GM19025 (cell line): Measurements from ENCODE around the gene ZFX.

Source experiments
- ATAC-seq: cut with Tn5 transposase; IDR thresholded peaks from one replicate; pipeline ENCODE4 v1.9.1; 2021; ENCODE audit warnings: mild to moderate bottlenecking, low read depth, moderate library complexity; ENCODE audit not compliant: unreplicated experiment

ZFX gene

GRCh38 chrX:24231641-24232179 lies 82.2 kb downstream of the ZFX start:
- no peak for ATAC-seq

GRCh38 chrX:24232796-24233195 lies 83.3 kb downstream of the ZFX start:
- ATAC-seq = no peak

- no peak for ATAC-seq
These were observed 85.7 kb downstream of the ZFX start for GRCh38 chrX:24235084-24235710.

- peak; percentile 5 for ATAC-seq
These were observed 92.5 kb downstream of the ZFX start for GRCh38 chrX:24241822-24242648.

- peak; percentile 85 for ATAC-seq
These were observed 93.2 kb downstream of the ZFX start for GRCh38 chrX:24242649-24243175.

GRCh38 chrX:24243188-24243587 lies 93.7 kb downstream of the ZFX start:
- peak; percentile 38 for ATAC-seq

- ATAC-seq = no peak
These were observed 94.2 kb downstream of the ZFX start for GRCh38 chrX:24243692-24244091.

GRCh38 chrX:24245202-24245601 lies 95.7 kb downstream of the ZFX start:
- no peak for ATAC-seq

GRCh38 chrX:24248042-24248441 lies 98.5 kb downstream of the ZFX start:
- no peak for ATAC-seq

GRCh38 chrX:24253030-24253429 lies 103.5 kb downstream of the ZFX start:
- no peak for ATAC-seq

- no peak for ATAC-seq
These were observed 103.9 kb downstream of the ZFX start for GRCh38 chrX:24253469-24253868.

GRCh38 chrX:24257011-24257410 lies 107.5 kb downstream of the ZFX start:
- ATAC-seq = no peak

- no peak for ATAC-seq
These were observed 110.2 kb downstream of the ZFX start for GRCh38 chrX:24259544-24260240.

GRCh38 chrX:24260842-24261550 lies 111.5 kb downstream of the ZFX start:
- no peak for ATAC-seq

- no peak for ATAC-seq
These were observed 112.8 kb downstream of the ZFX start for GRCh38 chrX:24262309-24262708.

- no peak for ATAC-seq
These were observed 114.9 kb downstream of the ZFX start for GRCh38 chrX:24264383-24264782.
